Stomach (tissue), 4 donors: Measurements from ENCODE around the gene R3HDM4.

Source experiments
- CTCF ChIP-seq, 7 experiments: fragments of 450-650 bp in 4 of 7; fragments of 200-600 bp in 3 of 7; sonication (generic) in 3 of 7; IDR thresholded peaks; one replicate each; pipeline ENCODE4 v1.5.1; 2016 to 2019; ENCODE audit warnings: antibody characterized with exemption in 7 of 7, control low read depth in 2 of 7, mild to moderate bottlenecking in 1 of 7
- EP300 ChIP-seq: sonication (generic); formaldehyde crosslinking; IDR thresholded peaks from one replicate; pipeline ENCODE4 v1.6.1; 2017; ENCODE audit warnings: antibody characterized with exemption
- POLR2A ChIP-seq, 4 donors: fragments of 450-650 bp; IDR thresholded peaks; one replicate each; pipeline ENCODE4 v1.6.1; 2016; ENCODE audit warnings: antibody characterized with exemption in 4 of 4, control low read depth in 2 of 4, mild to moderate bottlenecking in 1 of 4, moderate library complexity in 1 of 4
- POLR2AphosphoS5 ChIP-seq, 3 donors: sonication (generic); formaldehyde crosslinking; IDR thresholded peaks; one replicate each; pipeline ENCODE4 v1.6.1; 2016; ENCODE audit warnings: antibody characterized with exemption in 3 of 3

- TF ChIP-seq CTCF (IDR thresholded peaks at IDR 0.05) = no peak
- TF ChIP-seq POLR2A (IDR thresholded peaks at IDR 0.05) = no peak
- TF ChIP-seq POLR2AphosphoS5 (IDR thresholded peaks at IDR 0.05) = no peak
- no peak for TF ChIP-seq EP300
Observed at GRCh38 chr19:896434-896833, 16.6 kb downstream of the R3HDM4 start.
